Measurements from ENCODE around the gene RBM33. TPM values are rescaled to one million over a fixed set of nuclear protein-coding genes. Genes with fewer than 3 reads are reported as not detected.
A peak's percentile ranks its signal among the peaks of the same experiment; 100 is the strongest.

Gene RBM33
- total and polyA plus RNA-seq, 10 donors = 9.7 to 109 (median 90.0) TPM

GRCh38 chr7:155769701-155770100 is 125.2 kb downstream of the RBM33 start:
- Histone ChIP-seq H3K27me3 (replicated peaks in 1 of 7) (no peaks in the 10 kb centered on the region), H3K9me3 (no peaks in the 10 kb centered on the region), H3K4me1 (peaks cover under 1 to 23% (median 6%) of the 10 kb centered on the region in 6 donors), H3K36me3 (peaks cover 0 to 100% (median 82%) of the 10 kb centered on the region in 6 donors), H3K27ac (no peak overlapping the region), H3K4me3 (no peak overlapping the region)
- intact Hi-C loops (cut with DNase I; ENCODE audit: low total_unique reads) = loop anchor here (5.0 kb wide), 1 partner anchor 177 kb away; no protein-coding TSS in a partner anchor
- WGBS, 5 donors = 80 to 92% (median 89%) methylated on average over 6 of the region's 6 CpGs
- DNase-seq = no peak
- no peak for TF ChIP-seq POLR2AphosphoS5 (IDR thresholded peaks at IDR 0.05)

DNA sequence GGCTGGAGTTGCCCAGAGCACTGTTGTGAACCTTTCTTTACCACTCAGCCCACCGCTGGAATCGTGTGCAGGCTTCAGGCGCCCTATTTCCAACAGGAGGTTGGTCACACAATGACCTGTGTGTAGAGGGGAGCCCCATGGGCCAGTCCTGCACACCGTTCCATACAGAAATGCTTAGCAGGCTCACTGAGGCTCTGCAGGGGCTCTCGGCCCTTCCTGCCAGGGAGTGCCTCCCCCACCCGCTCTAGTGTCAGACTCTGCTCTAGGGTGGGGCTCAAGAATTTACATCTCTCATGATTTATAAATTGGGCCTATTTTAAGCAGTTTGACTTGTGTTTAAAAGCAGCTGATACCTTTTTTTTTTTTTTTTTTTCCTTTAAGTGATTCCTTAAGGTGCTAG is 125.8 kb downstream of the RBM33 start:
- 94 to 97% (median 95%) methylated on average over 6 of the region's 6 CpGs for WGBS, 5 donors
- DNase-seq = no peak
- Histone ChIP-seq H3K4me1 (peaks cover 0 to 17% (median under 1%) of the 10 kb centered on the region in 6 donors), H3K27ac (no peak overlapping the region), H3K27me3 (replicated peaks in 1 of 7) (no peaks in the 10 kb centered on the region), H3K36me3 (peaks cover 0 to 100% (median 85%) of the 10 kb centered on the region in 6 donors), H3K9me3 (no peaks in the 10 kb centered on the region), H3K4me3 (no peak overlapping the region)
- intact Hi-C loops (cut with DNase I; ENCODE audit: low total_unique reads) = loop anchor here (5.0 kb wide), 1 partner anchor 178 kb away; no protein-coding TSS in a partner anchor
- TF ChIP-seq POLR2AphosphoS5 (IDR thresholded peaks at IDR 0.05) (peak in 1 of 3 donors; percentile 15), POLR2A (IDR thresholded peaks at IDR 0.05) (no peak)

DNA sequence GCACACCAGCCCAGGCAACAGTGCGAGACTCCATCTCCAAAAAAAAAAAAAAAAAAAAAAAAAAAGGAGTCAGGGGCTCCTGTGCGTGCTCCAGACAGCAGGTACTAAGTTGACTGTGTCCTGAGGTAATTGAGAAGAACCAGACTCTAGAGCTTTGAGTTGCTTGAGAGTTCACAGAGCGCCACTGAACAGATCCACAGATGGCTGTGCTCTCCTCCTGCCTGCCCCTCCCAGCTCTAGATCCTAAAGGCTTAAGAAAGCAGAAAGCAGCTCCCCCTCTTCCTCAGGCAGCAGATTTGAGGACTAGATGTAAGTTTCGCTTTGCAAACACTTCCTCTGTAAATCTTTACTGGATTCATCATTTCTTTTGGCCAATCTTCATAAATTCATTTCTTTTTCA is 129.1 kb downstream of the RBM33 start:
- 95 to 98% (median 98%) methylated on average over 4 of the region's 4 CpGs for WGBS, 5 donors
- Histone ChIP-seq H3K27me3 (replicated peaks in 1 of 7) (no peaks in the 10 kb centered on the region), H3K27ac (no peak overlapping the region), H3K4me3 (no peak overlapping the region), H3K36me3 (peaks cover 4 to 100% (median 88%) of the 10 kb centered on the region in 6 donors), H3K9me3 (no peaks in the 10 kb centered on the region), H3K4me1 (peaks cover 0 to 8% (median 0%) of the 10 kb centered on the region in 6 donors)
- TF ChIP-seq POLR2AphosphoS5 (IDR thresholded peaks at IDR 0.05) (no peak), POLR2A (IDR thresholded peaks at IDR 0.05) (no peak), CTCF (IDR thresholded peaks at IDR 0.05 in 8 of 11, conservative IDR thresholded peaks at IDR 0.05 in 3 of 11) (no peak)
- no peak for DNase-seq
- intact Hi-C loops (cut with DNase I; ENCODE audit: low total_unique reads) = loop anchor here (5.0 kb wide), 1 partner anchor 181 kb away; no protein-coding TSS in a partner anchor

GRCh38 chr7:155774947-155775346 is 130.5 kb downstream of the RBM33 start:
- H3K27me3 ChIP-seq (replicated peaks in 1 of 7) = no peaks in the 10 kb centered on the region
- H3K27ac ChIP-seq = no peak overlapping the region
- no peak for DNase-seq
- H3K4me1 ChIP-seq = no peaks in the 10 kb centered on the region
- H3K36me3 ChIP-seq = peaks cover 4 to 100% (median 83%) of the 10 kb centered on the region in 6 donors
- TF ChIP-seq POLR2AphosphoS5 (IDR thresholded peaks at IDR 0.05) = peak in 1 of 3 donors; percentile 25
- no peak for TF ChIP-seq CTCF (IDR thresholded peaks at IDR 0.05 in 8 of 11, conservative IDR thresholded peaks at IDR 0.05 in 3 of 11)
- H3K4me3 ChIP-seq = no peak overlapping the region
- 93 to 96% (median 96%) methylated on average over 14 of the region's 14 CpGs for WGBS, 5 donors
- no peaks in the 10 kb centered on the region for H3K9me3 ChIP-seq
- intact Hi-C loops (cut with DNase I; ENCODE audit: low total_unique reads) = loop anchor here (5.0 kb wide), 1 partner anchor 183 kb away; no protein-coding TSS in a partner anchor

DNA sequence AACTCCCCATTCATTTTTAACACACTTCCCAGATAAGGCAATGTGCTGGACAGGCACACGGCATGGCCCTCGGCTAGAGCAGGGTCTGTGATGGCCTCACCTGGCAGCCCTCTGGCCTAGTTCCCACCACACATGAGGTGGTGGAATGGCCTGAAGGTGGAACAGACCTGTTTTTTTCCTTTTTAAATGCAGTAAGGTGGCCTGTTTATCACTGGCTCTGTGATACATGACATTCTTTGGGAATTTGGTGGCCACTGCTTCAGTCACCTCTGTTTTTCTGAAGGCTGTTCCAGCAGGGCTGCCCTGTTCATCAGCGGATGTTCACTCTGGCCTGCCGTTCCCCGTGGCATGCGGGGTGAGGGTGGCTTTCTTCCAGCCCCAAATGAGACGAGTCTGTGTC is 131.2 kb downstream of the RBM33 start:
- intact Hi-C loops (cut with DNase I; ENCODE audit: low total_unique reads) = no loop called here
- H3K36me3 ChIP-seq = peaks cover 4 to 100% (median 84%) of the 10 kb centered on the region in 6 donors
- no peaks in the 10 kb centered on the region for H3K9me3 ChIP-seq
- DNase-seq = no peak
- no peak overlapping the region for H3K4me3 ChIP-seq
- H3K4me1 ChIP-seq = no peaks in the 10 kb centered on the region
- no peaks in the 10 kb centered on the region for H3K27me3 ChIP-seq (replicated peaks in 1 of 7)
- TF ChIP-seq CTCF (IDR thresholded peaks at IDR 0.05 in 8 of 11, conservative IDR thresholded peaks at IDR 0.05 in 3 of 11) (no peak), POLR2A (IDR thresholded peaks at IDR 0.05) (no peak), POLR2AphosphoS5 (IDR thresholded peaks at IDR 0.05) (peak in 1 of 3 donors; percentile 12)
- no peak overlapping the region for H3K27ac ChIP-seq
- WGBS, 5 donors = 92 to 97% (median 94%) methylated on average over 7 of the region's 7 CpGs
